ENCODE measurements around the gene GNAQ. TPM values are rescaled to one million over a fixed set of nuclear protein-coding genes. Genes with fewer than 3 reads are reported as not detected.
A peak's percentile ranks its signal among the peaks of the same experiment; 100 is the strongest.

GNAQ gene
- total and polyA plus RNA-seq, 2 of the 13 experiments (the other 11 are each of a cell fraction or from before 2014, with no cell fraction given) = 16.5 to 17.7 TPM

- TF ChIP-seq ZNF136 (CRISPR knock-in tag; IDR thresholded peaks at IDR 0.05; ENCODE audit: low read depth) = no peak
- TF ChIP-seq LBX2 (CRISPR knock-in tag; IDR thresholded peaks at IDR 0.05; ENCODE audit: borderline replicate concordance) = no peak
- TF ChIP-seq HNRNPL (IDR thresholded peaks at IDR 0.05; ENCODE audit: low read depth, low read length) = no peak
- no peak for TF ChIP-seq ZNF562 (CRISPR knock-in tag; IDR thresholded peaks at IDR 0.05; ENCODE audit: borderline replicate concordance)
- TF ChIP-seq ZNF747 (CRISPR knock-in tag; IDR thresholded peaks at IDR 0.05; ENCODE audit: borderline replicate concordance) = no peak
- no peak; the same call in 1 of the 2 replicates for TF ChIP-seq MEIS2 (CRISPR knock-in tag; IDR thresholded peaks at IDR 0.05)
- TF ChIP-seq RFXAP (CRISPR knock-in tag; IDR thresholded peaks at IDR 0.05; ENCODE audit: borderline replicate concordance) = no peak
- no peak for TF ChIP-seq ZNF101 (CRISPR knock-in tag; IDR thresholded peaks at IDR 0.05; ENCODE audit: borderline replicate concordance, low read depth)
- TF ChIP-seq, protein P1, sequence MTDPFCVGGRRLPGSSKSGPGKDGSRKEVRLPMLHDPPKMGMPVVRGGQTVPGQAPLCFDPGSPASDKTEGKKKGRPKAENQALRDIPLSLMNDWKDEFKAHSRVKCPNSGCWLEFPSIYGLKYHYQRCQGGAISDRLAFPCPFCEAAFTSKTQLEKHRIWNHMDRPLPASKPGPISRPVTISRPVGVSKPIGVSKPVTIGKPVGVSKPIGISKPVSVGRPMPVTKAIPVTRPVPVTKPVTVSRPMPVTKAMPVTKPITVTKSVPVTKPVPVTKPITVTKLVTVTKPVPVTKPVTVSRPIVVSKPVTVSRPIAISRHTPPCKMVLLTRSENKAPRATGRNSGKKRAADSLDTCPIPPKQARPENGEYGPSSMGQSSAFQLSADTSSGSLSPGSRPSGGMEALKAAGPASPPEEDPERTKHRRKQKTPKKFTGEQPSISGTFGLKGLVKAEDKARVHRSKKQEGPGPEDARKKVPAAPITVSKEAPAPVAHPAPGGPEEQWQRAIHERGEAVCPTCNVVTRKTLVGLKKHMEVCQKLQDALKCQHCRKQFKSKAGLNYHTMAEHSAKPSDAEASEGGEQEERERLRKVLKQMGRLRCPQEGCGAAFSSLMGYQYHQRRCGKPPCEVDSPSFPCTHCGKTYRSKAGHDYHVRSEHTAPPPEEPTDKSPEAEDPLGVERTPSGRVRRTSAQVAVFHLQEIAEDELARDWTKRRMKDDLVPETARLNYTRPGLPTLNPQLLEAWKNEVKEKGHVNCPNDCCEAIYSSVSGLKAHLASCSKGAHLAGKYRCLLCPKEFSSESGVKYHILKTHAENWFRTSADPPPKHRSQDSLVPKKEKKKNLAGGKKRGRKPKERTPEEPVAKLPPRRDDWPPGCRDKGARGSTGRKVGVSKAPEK (CRISPR knock-in tag; IDR thresholded peaks at IDR 0.05; ENCODE audit: borderline replicate concordance) = no peak
- no peak for TF ChIP-seq TOE1 (CRISPR knock-in tag; IDR thresholded peaks at IDR 0.05)
- no peak for TF ChIP-seq RBAK (CRISPR knock-in tag; IDR thresholded peaks at IDR 0.05)
- 0 out of 3 replicates have a peak, but pooled peaks have one; percentile 21 for TF ChIP-seq MXI1 (IDR thresholded peaks at IDR 0.05; ENCODE audit: borderline replicate concordance, low read depth, low read length)
- no peak for TF ChIP-seq NPAS2 (CRISPR knock-in tag; IDR thresholded peaks at IDR 0.05; ENCODE audit: borderline replicate concordance)
- peak; percentile 84 for TF ChIP-seq PPARG (CRISPR knock-in tag; conservative IDR thresholded peaks at IDR 0.05)
- no peak for TF ChIP-seq ESRRA (CRISPR knock-in tag; IDR thresholded peaks at IDR 0.05; ENCODE audit: low read depth)
- no peak for TF ChIP-seq MAF1 (CRISPR knock-in tag; IDR thresholded peaks at IDR 0.05; ENCODE audit: borderline replicate concordance)
These were observed 223.5 kb downstream of the GNAQ start (continued) for GRCh38 chr9:77807846-77808750.

Data from HepG2 (cell line).